CD4-positive, CD25-positive, alpha-beta regulatory T cell (primary cell): Measurements from ENCODE around the gene ZAP70. TPM values are rescaled to one million over a fixed set of nuclear protein-coding genes. Genes with fewer than 3 reads are reported as not detected.
A peak's percentile ranks its signal among the peaks of the same experiment; 100 is the strongest.
"Not testable (repeated sequence)": the region's sequence is repeated elsewhere in the genome, so short reads cannot be mapped to it uniquely, and the experiment has no call there.

Source experiments
- ATAC-seq, 2 donors: fragments of 150-1000 bp; cut with Tn5 transposase; one replicate each; pipeline ENCODE4 v1.10.0; 2021; ENCODE audit warnings: low read depth in 2 of 2, moderate number of reproducible peaks in 2 of 2, moderate library complexity in 1 of 2
- DNase-seq, 3 donors: peaks; one replicate each; pipeline versions ENCODE4 v3.0.0 to v3.0.0-alpha.2; 2012 to 2022; ENCODE audit warnings: mixed read lengths in 1 of 3
- H3K27ac ChIP-seq: one replicate; pipeline ENCODE4 v1.7.0; 2013; ENCODE audit warnings: mild to moderate bottlenecking, low read length; ENCODE audit not compliant: insufficient read depth, poor library complexity, severe bottlenecking
- H3K27me3 ChIP-seq: one replicate; pipeline ENCODE4 v1.7.0; 2013; ENCODE audit warnings: low read length; ENCODE audit not compliant: control insufficient read depth, insufficient read depth
- H3K36me3 ChIP-seq: one replicate; pipeline ENCODE4 v1.7.0; 2013; ENCODE audit warnings: mild to moderate bottlenecking, low read length, moderate library complexity; ENCODE audit not compliant: control insufficient read depth, insufficient read depth
- H3K4me1 ChIP-seq: 2 replicates; pipeline ENCODE4 v1.7.0; 2013; ENCODE audit warnings: mild to moderate bottlenecking, low read length; ENCODE audit not compliant: insufficient read depth, control insufficient read depth, poor library complexity, severe bottlenecking
- H3K4me3 ChIP-seq: one replicate; pipeline ENCODE4 v1.7.0; 2013; ENCODE audit warnings: low read depth, mild to moderate bottlenecking, low read length, moderate library complexity
- H3K9me3 ChIP-seq, 2 experiments: 1 replicate in 1 of 2; 2 replicates in 1 of 2; pipeline ENCODE4 v1.7.0; 2013; ENCODE audit warnings: low read length in 2 of 2, mild to moderate bottlenecking in 1 of 2, moderate library complexity in 1 of 2; ENCODE audit not compliant: control insufficient read depth in 2 of 2
- H3K27ac Mint-ChIP-seq, 3 donors: one replicate each; pipeline ENCODE4 v1.8.0; 2020 to 2022; ENCODE audit warnings: mild to moderate bottlenecking in 3 of 3, mixed read lengths in 3 of 3, moderate library complexity in 2 of 3
- H3K27me3 Mint-ChIP-seq: one replicate; pipeline ENCODE4 v1.8.0; 2022; ENCODE audit warnings: mild to moderate bottlenecking, mixed read lengths
- H3K36me3 Mint-ChIP-seq: one replicate; pipeline ENCODE4 v1.8.0; 2020; ENCODE audit warnings: mixed read lengths
- H3K4me1 Mint-ChIP-seq, 4 donors: one replicate each; pipeline ENCODE4 v1.8.0; 2020 to 2022; ENCODE audit warnings: mixed read lengths in 4 of 4, mild to moderate bottlenecking in 1 of 4
- H3K4me3 Mint-ChIP-seq, 4 donors: one replicate each; pipeline ENCODE4 v1.8.0; 2020 to 2022; ENCODE audit warnings: mild to moderate bottlenecking in 4 of 4, mixed read lengths in 4 of 4, moderate library complexity in 3 of 4
- H3K9me3 Mint-ChIP-seq, 7 donors: one replicate each; pipeline ENCODE4 v1.8.0; 2020 to 2022; ENCODE audit warnings: mixed read lengths in 7 of 7, mild to moderate bottlenecking in 3 of 7, moderate library complexity in 2 of 7
- polyA plus RNA-seq, 4 donors: library from polyadenylated mRNA; unstranded; fragments of 300-500 nt; fragmentation: Illumina TruSeq; gene quantifications; one replicate each; pipeline ENCODE4 v1.2.3, GENCODE V29; 2021
- total RNA-seq: library from RNA; stranded (reverse); gene quantifications from one replicate; pipeline ENCODE4 v1.2.3, GENCODE V29; 2022

Gene ZAP70
- total and polyA plus RNA-seq, 5 donors from 2014 or later: 104 to 431 (median 133) TPM

- not testable (repeated sequence) for H3K36me3 ChIP-seq, H3K4me3 ChIP-seq, H3K36me3 Mint-ChIP-seq, H3K4me1 ChIP-seq, DNase-seq, H3K9me3 Mint-ChIP-seq, H3K27ac ChIP-seq, ATAC-seq, H3K27ac Mint-ChIP-seq, H3K27me3 ChIP-seq, H3K9me3 ChIP-seq, H3K4me3 Mint-ChIP-seq, H3K27me3 Mint-ChIP-seq, H3K4me1 Mint-ChIP-seq
Measured at GRCh38 chr2:97672606-97673140, 40.7 kb upstream of the ZAP70 start.

GRCh38 chr2:97673182-97673914, 40.0 kb upstream of the ZAP70 start:
- Mint-ChIP-seq H3K36me3 (peaks cover 5% of the 10 kb centered on the region), H3K27ac (peak overlapping the region in 1 of 3 donors; percentile 45), H3K27me3 (no peaks in the 10 kb centered on the region), H3K4me1 (peaks cover 0 to 2% (median 0%) of the 10 kb centered on the region in 4 donors), H3K4me3 (no peak overlapping the region), H3K9me3 (no peaks in the 10 kb centered on the region)
- Histone ChIP-seq H3K9me3 (no peaks in the 10 kb centered on the region), H3K4me3 (no peak overlapping the region), H3K27me3 (no peaks in the 10 kb centered on the region), H3K4me1 (no peaks in the 10 kb centered on the region), H3K27ac (no peak overlapping the region), H3K36me3 (no peaks in the 10 kb centered on the region)
- ATAC-seq: no peak
- DNase-seq: no peak

- Mint-ChIP-seq H3K4me3 (no peak overlapping the region), H3K9me3 (no peaks in the 10 kb centered on the region), H3K27ac (peak overlapping the region in 1 of 3 donors; percentile 45), H3K27me3 (no peaks in the 10 kb centered on the region), H3K36me3 (peaks cover 5% of the 10 kb centered on the region), H3K4me1 (peaks cover 0 to 2% (median 0%) of the 10 kb centered on the region in 4 donors)
- Histone ChIP-seq H3K9me3 (no peaks in the 10 kb centered on the region), H3K36me3 (no peaks in the 10 kb centered on the region), H3K27me3 (no peaks in the 10 kb centered on the region), H3K4me3 (no peak overlapping the region), H3K4me1 (no peaks in the 10 kb centered on the region), H3K27ac (no peak overlapping the region)
- no peak for DNase-seq
- ATAC-seq: no peak
Measured at GRCh38 chr2:97673915-97674283, 39.5 kb upstream of the ZAP70 start.

GRCh38 chr2:97675430-97676113, 37.8 kb upstream of the ZAP70 start:
- H3K27ac Mint-ChIP-seq: no peak overlapping the region
- H3K27me3 ChIP-seq: no peaks in the 10 kb centered on the region
- no peak overlapping the region for H3K4me3 ChIP-seq
- H3K27ac ChIP-seq: no peak overlapping the region
- no peak overlapping the region for H3K4me3 Mint-ChIP-seq
- no peaks in the 10 kb centered on the region for H3K27me3 Mint-ChIP-seq
- no peaks in the 10 kb centered on the region for H3K4me1 ChIP-seq
- no peaks in the 10 kb centered on the region for H3K9me3 ChIP-seq
- peaks cover 0 to 4% (median under 1%) of the 10 kb centered on the region in 4 donors for H3K4me1 Mint-ChIP-seq
- peaks cover 5% of the 10 kb centered on the region for H3K36me3 Mint-ChIP-seq
- H3K36me3 ChIP-seq: no peaks in the 10 kb centered on the region
- H3K9me3 Mint-ChIP-seq: no peaks in the 10 kb centered on the region
- DNase-seq: no peak
- ATAC-seq: no peak

- Mint-ChIP-seq H3K4me3 (no peak overlapping the region), H3K9me3 (peaks cover 0 to 1% (median 0%) of the 10 kb centered on the region in 7 donors), H3K27me3 (no peaks in the 10 kb centered on the region), H3K36me3 (peaks cover 5% of the 10 kb centered on the region), H3K4me1 (peaks cover 0 to 5% (median 2%) of the 10 kb centered on the region in 4 donors), H3K27ac (no peak overlapping the region)
- Histone ChIP-seq H3K27me3 (no peaks in the 10 kb centered on the region), H3K36me3 (no peaks in the 10 kb centered on the region), H3K27ac (no peak overlapping the region), H3K4me1 (no peaks in the 10 kb centered on the region), H3K4me3 (no peak overlapping the region), H3K9me3 (no peaks in the 10 kb centered on the region)
- DNase-seq: peak in 1 of 3 donors; percentile 50
- no peak for ATAC-seq
Measured at GRCh38 chr2:97676620-97677019, 36.8 kb upstream of the ZAP70 start.

GRCh38 chr2:97677480-97677879, 35.9 kb upstream of the ZAP70 start:
- H3K36me3 ChIP-seq: no peaks in the 10 kb centered on the region
- H3K4me1 Mint-ChIP-seq: peaks cover 0 to 5% (median 2%) of the 10 kb centered on the region in 4 donors
- peaks cover 0 to 1% (median 0%) of the 10 kb centered on the region in 7 donors for H3K9me3 Mint-ChIP-seq
- no peaks in the 10 kb centered on the region for H3K9me3 ChIP-seq
- peaks cover 4% of the 10 kb centered on the region for H3K27me3 Mint-ChIP-seq
- peaks cover 5% of the 10 kb centered on the region for H3K36me3 Mint-ChIP-seq
- ATAC-seq (no peak), DNase-seq (no peak)
- no peak overlapping the region for H3K4me3 Mint-ChIP-seq
- H3K27ac ChIP-seq: no peak overlapping the region
- no peak overlapping the region for H3K27ac Mint-ChIP-seq
- H3K4me3 ChIP-seq: no peak overlapping the region
- no peaks in the 10 kb centered on the region for H3K4me1 ChIP-seq
- H3K27me3 ChIP-seq: no peaks in the 10 kb centered on the region

GRCh38 chr2:97678298-97678697, 35.1 kb upstream of the ZAP70 start:
- Histone ChIP-seq H3K27me3 (no peaks in the 10 kb centered on the region), H3K27ac (no peak overlapping the region), H3K4me1 (no peaks in the 10 kb centered on the region), H3K36me3 (no peaks in the 10 kb centered on the region), H3K9me3 (no peaks in the 10 kb centered on the region), H3K4me3 (no peak overlapping the region)
- Mint-ChIP-seq H3K27ac (peak overlapping the region in 1 of 3 donors; percentile 6), H3K9me3 (peaks cover 0 to 1% (median 0%) of the 10 kb centered on the region in 7 donors), H3K27me3 (peaks cover 6% of the 10 kb centered on the region), H3K36me3 (peaks cover 5% of the 10 kb centered on the region), H3K4me1 (peaks cover 0 to 5% (median 2%) of the 10 kb centered on the region in 4 donors), H3K4me3 (no peak overlapping the region)
- ATAC-seq (no peak), DNase-seq (no peak)
